ENCODE data around the gene P2RX3.

DNA sequence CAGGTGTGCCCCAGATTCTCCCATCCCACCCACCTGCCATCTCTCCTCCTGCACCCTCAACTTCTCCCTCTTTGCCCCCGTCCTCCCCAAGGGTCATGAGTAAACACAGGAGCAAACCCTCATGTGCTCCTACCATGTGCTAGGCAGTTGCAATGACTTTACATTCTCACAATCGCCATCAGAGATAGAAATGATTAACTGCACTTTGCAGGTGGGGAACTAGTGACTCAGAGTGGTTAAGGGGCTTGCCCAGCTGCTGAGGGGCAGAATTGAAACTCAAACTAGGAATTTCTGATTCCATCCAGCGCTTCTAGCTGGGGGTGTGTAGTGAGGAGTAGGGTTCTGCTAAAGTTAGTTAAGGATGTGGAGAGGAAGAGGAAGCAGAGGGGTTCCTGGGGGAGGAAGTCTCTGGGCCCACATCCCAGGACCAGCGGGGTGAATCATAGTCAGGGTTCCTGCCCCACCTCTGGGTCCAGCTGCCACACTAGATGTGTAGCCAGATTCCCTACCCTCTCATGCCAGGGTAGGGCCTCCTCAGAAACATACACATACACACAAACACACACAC lies 68.3 kb downstream of the P2RX3 start:
- TF ChIP-seq, protein P1, sequence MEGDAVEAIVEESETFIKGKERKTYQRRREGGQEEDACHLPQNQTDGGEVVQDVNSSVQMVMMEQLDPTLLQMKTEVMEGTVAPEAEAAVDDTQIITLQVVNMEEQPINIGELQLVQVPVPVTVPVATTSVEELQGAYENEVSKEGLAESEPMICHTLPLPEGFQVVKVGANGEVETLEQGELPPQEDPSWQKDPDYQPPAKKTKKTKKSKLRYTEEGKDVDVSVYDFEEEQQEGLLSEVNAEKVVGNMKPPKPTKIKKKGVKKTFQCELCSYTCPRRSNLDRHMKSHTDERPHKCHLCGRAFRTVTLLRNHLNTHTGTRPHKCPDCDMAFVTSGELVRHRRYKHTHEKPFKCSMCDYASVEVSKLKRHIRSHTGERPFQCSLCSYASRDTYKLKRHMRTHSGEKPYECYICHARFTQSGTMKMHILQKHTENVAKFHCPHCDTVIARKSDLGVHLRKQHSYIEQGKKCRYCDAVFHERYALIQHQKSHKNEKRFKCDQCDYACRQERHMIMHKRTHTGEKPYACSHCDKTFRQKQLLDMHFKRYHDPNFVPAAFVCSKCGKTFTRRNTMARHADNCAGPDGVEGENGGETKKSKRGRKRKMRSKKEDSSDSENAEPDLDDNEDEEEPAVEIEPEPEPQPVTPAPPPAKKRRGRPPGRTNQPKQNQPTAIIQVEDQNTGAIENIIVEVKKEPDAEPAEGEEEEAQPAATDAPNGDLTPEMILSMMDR (IDR thresholded peaks at IDR 0.05): no peak
- no peak for TF ChIP-seq POLR2A (IDR thresholded peaks at IDR 0.05)
- no peak for TF ChIP-seq EP300 (IDR thresholded peaks at IDR 0.05)
- TF ChIP-seq POLR2AphosphoS5 (IDR thresholded peaks at IDR 0.05): no peak
